Osteocyte (in vitro differentiated cells): Measurements from ENCODE around the gene SIM1. TPM values are rescaled to one million over a fixed set of nuclear protein-coding genes. Genes with fewer than 3 reads are reported as not detected.

Source experiments
- DNase-seq: peaks from one replicate; pipeline ENCODE4 v3.0.0; 2021; ENCODE audit warnings: mixed read lengths; ENCODE audit not compliant: unreplicated experiment; ENCODE audit errors: extremely low spot score
- H3K27ac Mint-ChIP-seq: one replicate; pipeline ENCODE4 v1.8.0; 2021; ENCODE audit warnings: mild to moderate bottlenecking, mixed read lengths; ENCODE audit not compliant: unreplicated experiment
- H3K27me3 Mint-ChIP-seq: one replicate; pipeline ENCODE4 v1.8.0; 2021; ENCODE audit warnings: mixed read lengths; ENCODE audit not compliant: unreplicated experiment
- H3K36me3 Mint-ChIP-seq: one replicate; pipeline ENCODE4 v1.8.0; 2021; ENCODE audit warnings: mixed read lengths; ENCODE audit not compliant: unreplicated experiment
- H3K4me1 Mint-ChIP-seq: one replicate; pipeline ENCODE4 v1.8.0; 2021; ENCODE audit warnings: mixed read lengths; ENCODE audit not compliant: unreplicated experiment
- H3K4me3 Mint-ChIP-seq: one replicate; pipeline ENCODE4 v1.8.0; 2021; ENCODE audit warnings: mild to moderate bottlenecking, moderate library complexity, mixed read lengths; ENCODE audit not compliant: unreplicated experiment
- H3K9me3 Mint-ChIP-seq: one replicate; pipeline ENCODE4 v1.8.0; 2021; ENCODE audit warnings: mixed read lengths; ENCODE audit not compliant: unreplicated experiment
- total RNA-seq: library from RNA; stranded (reverse); gene quantifications from 2 replicates; pipeline ENCODE4 v1.2.1, GENCODE V29; 2021
- TF ChIP-seq, protein P1 (sequence below): fragments of 200-600 bp; sonication (generic); IDR thresholded peaks from 2 replicates; pipeline ENCODE4 v1.5.0; 2021; ENCODE audit warnings: antibody characterized with exemption, mild to moderate bottlenecking, moderate library complexity

SIM1 gene
- total RNA-seq, 1 donor from 2014 or later = 2.6 TPM

DNA sequence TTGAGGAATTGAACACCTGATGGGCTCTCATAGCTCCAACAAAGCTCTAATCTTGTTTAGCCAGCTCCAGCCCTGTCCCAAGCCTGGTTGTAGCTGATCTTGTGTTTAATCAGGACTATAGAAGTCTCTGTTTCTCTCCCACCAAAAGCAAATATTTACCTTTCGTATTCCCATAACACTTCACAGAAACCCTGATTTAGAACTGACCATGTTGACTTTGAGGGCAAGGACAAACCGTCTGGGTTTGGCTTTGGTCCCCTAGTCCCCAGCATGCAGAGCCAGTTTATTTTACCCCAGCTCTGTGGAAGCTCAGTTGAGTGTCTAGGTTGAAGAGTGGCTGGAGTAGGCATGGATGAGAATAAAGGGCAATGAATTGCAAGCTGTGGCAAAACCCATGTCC is 18.0 kb upstream of the SIM1 start:
- TF ChIP-seq, protein P1, sequence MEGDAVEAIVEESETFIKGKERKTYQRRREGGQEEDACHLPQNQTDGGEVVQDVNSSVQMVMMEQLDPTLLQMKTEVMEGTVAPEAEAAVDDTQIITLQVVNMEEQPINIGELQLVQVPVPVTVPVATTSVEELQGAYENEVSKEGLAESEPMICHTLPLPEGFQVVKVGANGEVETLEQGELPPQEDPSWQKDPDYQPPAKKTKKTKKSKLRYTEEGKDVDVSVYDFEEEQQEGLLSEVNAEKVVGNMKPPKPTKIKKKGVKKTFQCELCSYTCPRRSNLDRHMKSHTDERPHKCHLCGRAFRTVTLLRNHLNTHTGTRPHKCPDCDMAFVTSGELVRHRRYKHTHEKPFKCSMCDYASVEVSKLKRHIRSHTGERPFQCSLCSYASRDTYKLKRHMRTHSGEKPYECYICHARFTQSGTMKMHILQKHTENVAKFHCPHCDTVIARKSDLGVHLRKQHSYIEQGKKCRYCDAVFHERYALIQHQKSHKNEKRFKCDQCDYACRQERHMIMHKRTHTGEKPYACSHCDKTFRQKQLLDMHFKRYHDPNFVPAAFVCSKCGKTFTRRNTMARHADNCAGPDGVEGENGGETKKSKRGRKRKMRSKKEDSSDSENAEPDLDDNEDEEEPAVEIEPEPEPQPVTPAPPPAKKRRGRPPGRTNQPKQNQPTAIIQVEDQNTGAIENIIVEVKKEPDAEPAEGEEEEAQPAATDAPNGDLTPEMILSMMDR = no peak
- Mint-ChIP-seq H3K4me1 (peaks cover 18% of the 10 kb centered on the region), H3K27me3 (no peaks in the 10 kb centered on the region)

DNA sequence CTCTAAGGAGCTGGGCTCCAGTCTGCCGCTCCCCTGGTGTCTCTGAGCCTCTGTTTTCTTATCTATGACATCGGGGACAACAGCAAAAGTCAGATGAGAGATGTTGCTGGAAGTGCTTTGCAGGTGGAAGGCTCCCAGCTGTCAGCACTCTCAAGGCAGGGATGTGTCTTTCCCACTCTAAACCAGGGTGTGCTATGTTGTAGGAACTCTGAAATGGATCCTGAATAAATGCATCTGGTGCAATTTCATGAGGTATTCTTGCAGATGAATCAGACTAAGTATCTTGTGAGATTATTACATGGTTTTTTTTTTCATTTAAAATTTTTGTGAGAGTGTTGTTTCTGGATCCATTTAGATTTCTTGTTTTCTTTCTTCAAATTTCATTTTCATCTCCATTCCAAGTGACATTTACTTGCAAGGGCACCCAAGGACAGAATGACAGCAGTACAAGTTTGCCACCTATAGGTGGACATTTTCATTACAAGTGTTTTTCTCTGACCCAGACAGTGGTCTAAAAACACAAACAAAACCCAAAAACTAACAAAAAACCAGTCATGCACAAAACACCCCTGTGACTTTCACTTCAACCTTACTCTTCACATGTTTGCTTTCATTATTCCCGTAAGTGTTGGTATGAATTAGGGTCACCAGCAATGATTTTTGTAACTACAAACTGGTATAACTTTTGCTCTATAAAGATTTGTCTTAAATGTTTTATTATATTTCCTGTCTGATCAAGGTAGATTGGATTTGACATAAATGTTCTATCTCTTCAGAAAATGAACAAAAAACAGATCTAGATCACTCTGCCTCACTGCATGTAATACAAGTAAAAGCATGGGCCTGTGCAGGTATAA is 14.7 kb upstream of the SIM1 start:
- no peaks in the 10 kb centered on the region for H3K36me3 Mint-ChIP-seq
- H3K4me3 Mint-ChIP-seq = no peak overlapping the region
- TF ChIP-seq, protein P1 = peak; percentile 84
- no peaks in the 10 kb centered on the region for H3K27me3 Mint-ChIP-seq
- peaks cover 7% of the 10 kb centered on the region for H3K9me3 Mint-ChIP-seq
- H3K4me1 Mint-ChIP-seq = peaks cover 11% of the 10 kb centered on the region
- peak overlapping the region; percentile 33 for H3K27ac Mint-ChIP-seq
- no peak for DNase-seq

More for the DNA sequence above, 18.0 kb upstream of the SIM1 start:
- no peak overlapping the region for H3K4me3 Mint-ChIP-seq
- H3K9me3 Mint-ChIP-seq = no peaks in the 10 kb centered on the region
- H3K27ac Mint-ChIP-seq = no peak overlapping the region
- no peaks in the 10 kb centered on the region for H3K36me3 Mint-ChIP-seq
- no peak for DNase-seq

DNA sequence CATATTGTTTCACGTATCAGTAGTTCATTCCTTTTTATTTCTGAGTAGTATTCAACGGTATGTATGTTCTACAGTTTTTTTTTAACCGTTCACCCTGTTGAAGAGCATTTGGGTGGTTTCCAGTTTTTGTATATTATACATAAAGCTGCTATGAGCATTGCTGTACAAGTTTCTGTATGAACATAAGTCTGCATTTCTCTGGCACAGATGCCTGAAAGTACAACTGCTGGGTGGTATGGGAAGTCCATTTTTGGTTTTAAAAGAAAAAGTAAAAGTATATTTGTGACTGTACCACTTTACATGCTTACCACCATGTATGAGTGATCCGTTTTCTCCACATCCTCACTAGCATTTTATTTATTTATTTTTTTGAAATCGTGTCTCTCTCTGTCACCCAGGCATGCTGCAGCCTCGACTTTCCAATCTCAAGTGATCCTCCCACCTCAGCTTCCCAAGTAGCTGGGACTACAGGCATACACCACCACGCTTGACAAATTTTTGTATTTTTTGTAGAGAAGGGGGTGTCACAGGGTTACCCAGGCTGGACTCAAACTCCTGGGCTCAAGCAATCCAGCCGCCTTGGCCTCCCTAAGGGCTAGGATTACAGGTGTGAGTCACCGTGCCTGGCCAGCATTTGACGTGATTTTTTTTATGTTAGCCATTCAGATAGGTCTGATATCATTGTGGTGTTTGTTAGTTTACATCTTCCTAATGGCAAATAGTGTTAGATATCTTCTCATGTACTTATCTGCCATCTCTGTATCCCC is 11.0 kb upstream of the SIM1 start:
- TF ChIP-seq, protein P1 = no peak
- Mint-ChIP-seq H3K4me3 (no peak overlapping the region), H3K27me3 (peaks cover 30% of the 10 kb centered on the region), H3K4me1 (peaks cover 8% of the 10 kb centered on the region), H3K27ac (no peak overlapping the region), H3K36me3 (no peaks in the 10 kb centered on the region), H3K9me3 (peaks cover 7% of the 10 kb centered on the region)
- DNase-seq = no peak

DNA sequence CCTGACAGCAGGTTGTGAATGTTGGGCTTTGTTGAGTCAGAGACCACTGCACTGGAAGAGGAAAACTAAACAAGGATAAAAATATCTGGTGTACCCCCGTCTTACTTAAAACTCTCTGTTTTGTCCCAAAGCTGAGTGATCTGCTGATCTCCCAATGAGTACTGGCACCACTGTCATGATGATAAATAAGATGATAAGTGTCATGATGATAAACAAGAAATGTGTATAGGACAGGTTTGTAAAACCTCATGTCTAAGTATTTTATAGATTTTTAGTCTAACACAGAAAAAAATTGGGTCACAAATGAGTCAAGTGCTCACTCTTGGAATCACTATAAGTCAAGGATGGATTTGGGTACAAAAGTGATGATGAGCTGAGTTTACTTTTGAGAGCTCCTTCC is 8.5 kb upstream of the SIM1 start:
- peaks cover 52% of the 10 kb centered on the region for H3K27me3 Mint-ChIP-seq
- no peaks in the 10 kb centered on the region for H3K36me3 Mint-ChIP-seq
- H3K27ac Mint-ChIP-seq = no peak overlapping the region
- no peak for DNase-seq
- H3K4me3 Mint-ChIP-seq = no peak overlapping the region
- H3K4me1 Mint-ChIP-seq = peaks cover 3% of the 10 kb centered on the region
- H3K9me3 Mint-ChIP-seq = peaks cover 7% of the 10 kb centered on the region
- TF ChIP-seq, protein P1 = no peak

DNA sequence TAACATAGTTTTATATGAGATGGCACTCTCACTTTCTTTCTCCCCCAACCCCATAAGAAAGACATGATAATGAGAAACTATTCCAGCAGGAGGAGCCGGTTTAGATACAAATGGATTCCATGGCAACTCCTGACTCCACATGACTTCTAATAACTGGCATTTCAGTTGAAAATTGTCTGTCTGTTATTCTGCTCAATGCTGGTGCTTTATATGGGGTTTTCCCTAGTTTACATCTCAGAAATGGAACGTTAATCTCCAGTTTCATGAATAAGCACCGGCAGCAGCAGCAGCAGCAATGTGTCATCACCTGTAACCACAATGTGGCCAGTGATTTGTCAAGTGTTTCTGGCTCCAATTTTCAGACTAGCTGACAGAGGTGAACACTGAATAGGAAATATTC is 8.0 kb upstream of the SIM1 start:
- no peak for DNase-seq
- Mint-ChIP-seq H3K27ac (no peak overlapping the region), H3K36me3 (no peaks in the 10 kb centered on the region), H3K27me3 (peaks cover 57% of the 10 kb centered on the region), H3K4me1 (peaks cover 7% of the 10 kb centered on the region), H3K4me3 (no peak overlapping the region), H3K9me3 (peaks cover 7% of the 10 kb centered on the region)
- TF ChIP-seq, protein P1 = peak; percentile 20
